Calu3 (cell line): ENCODE measurements around the gene FBP1. TPM values are rescaled to one million over a fixed set of nuclear protein-coding genes. Genes with fewer than 3 reads are reported as not detected.

Experiments
- BruUV-seq: library from RNA; stranded (reverse); fragments of 400-500 nt; replicated peaks from 2 replicates; lab custom pipeline; 2021; lab: Mats Ljungman, UMichigan
- CTCF ChIA-PET: fragments of 300-600 bp; sonication (Branson Sonifier 250); formaldehyde crosslinking; loops from one replicate; lab custom pipeline; 2022; ENCODE audit warnings: antibody characterized with exemption; lab: Charles Lee
- DNase-seq: peaks from one replicate; pipeline ENCODE4 v3.0.0; 2022
- H3K27ac Mint-ChIP-seq: one replicate; pipeline ENCODE4 v1.8.0; 2022; ENCODE audit warnings: mixed read lengths; ENCODE audit not compliant: unreplicated experiment
- H3K27me3 Mint-ChIP-seq: one replicate; pipeline ENCODE4 v1.8.0; 2022; ENCODE audit warnings: mixed read lengths; ENCODE audit not compliant: unreplicated experiment
- H3K36me3 Mint-ChIP-seq: one replicate; pipeline ENCODE4 v1.8.0; 2022; ENCODE audit warnings: mild to moderate bottlenecking, moderate library complexity, mixed read lengths; ENCODE audit not compliant: insufficient read depth, unreplicated experiment
- H3K4me1 Mint-ChIP-seq: one replicate; pipeline ENCODE4 v1.8.0; 2022; ENCODE audit warnings: mild to moderate bottlenecking, low read depth, mixed read lengths; ENCODE audit not compliant: unreplicated experiment
- H3K4me3 Mint-ChIP-seq: one replicate; pipeline ENCODE4 v1.8.0; 2022; ENCODE audit warnings: mild to moderate bottlenecking, low read depth, moderate library complexity, mixed read lengths; ENCODE audit not compliant: unreplicated experiment
- H3K9me3 Mint-ChIP-seq: one replicate; pipeline ENCODE4 v1.8.0; 2022; ENCODE audit warnings: low read depth, mixed read lengths; ENCODE audit not compliant: unreplicated experiment
- intact Hi-C: fragments of 100-400 bp; cut with micrococcal nuclease; formaldehyde crosslinking; loops from one replicate; pipeline ENCODE4 v1.10.0; 2022; ENCODE audit not compliant: unreplicated experiment
- total RNA-seq: library from RNA; stranded (reverse); gene quantifications from 2 replicates; pipeline ENCODE4 v1.2.3, GENCODE V29; 2022
- TF ChIP-seq, protein P1 (sequence below): fragments of 200-600 bp; IDR thresholded peaks from one replicate; pipeline ENCODE4 v1.8.0; 2022; ENCODE audit warnings: antibody characterized with exemption; ENCODE audit not compliant: unreplicated experiment

The FBP1 gene
- total RNA-seq, 1 experiment from 2014 or later = 7.7 TPM

DNA sequence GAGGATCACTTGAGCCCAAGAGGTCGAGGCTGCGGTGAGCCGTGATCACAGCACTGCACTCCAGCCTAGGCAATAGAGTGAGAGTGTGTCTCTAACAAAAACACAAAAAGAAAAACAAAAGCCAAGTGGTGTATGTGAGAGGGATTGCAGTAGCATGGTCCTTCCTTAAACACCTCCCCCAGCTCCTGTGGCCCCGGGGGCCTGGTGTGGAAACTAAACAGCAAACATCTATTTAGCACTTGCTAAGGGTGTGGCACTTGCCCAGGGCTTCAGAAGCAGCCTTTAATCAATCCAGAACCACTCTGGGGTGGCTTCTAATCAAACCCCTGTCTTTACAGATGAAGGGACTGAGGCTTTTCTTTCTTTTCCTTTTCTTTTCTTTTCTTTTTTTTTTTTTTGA lies 4.4 kb upstream of the FBP1 start:
- no peak overlapping the region for H3K4me3 Mint-ChIP-seq
- H3K36me3 Mint-ChIP-seq = peaks cover 11% of the 10 kb centered on the region
- no peak for DNase-seq
- TF ChIP-seq, protein P1, sequence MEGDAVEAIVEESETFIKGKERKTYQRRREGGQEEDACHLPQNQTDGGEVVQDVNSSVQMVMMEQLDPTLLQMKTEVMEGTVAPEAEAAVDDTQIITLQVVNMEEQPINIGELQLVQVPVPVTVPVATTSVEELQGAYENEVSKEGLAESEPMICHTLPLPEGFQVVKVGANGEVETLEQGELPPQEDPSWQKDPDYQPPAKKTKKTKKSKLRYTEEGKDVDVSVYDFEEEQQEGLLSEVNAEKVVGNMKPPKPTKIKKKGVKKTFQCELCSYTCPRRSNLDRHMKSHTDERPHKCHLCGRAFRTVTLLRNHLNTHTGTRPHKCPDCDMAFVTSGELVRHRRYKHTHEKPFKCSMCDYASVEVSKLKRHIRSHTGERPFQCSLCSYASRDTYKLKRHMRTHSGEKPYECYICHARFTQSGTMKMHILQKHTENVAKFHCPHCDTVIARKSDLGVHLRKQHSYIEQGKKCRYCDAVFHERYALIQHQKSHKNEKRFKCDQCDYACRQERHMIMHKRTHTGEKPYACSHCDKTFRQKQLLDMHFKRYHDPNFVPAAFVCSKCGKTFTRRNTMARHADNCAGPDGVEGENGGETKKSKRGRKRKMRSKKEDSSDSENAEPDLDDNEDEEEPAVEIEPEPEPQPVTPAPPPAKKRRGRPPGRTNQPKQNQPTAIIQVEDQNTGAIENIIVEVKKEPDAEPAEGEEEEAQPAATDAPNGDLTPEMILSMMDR = no peak
- intact Hi-C loops = no loop called here
- peaks cover 5% of the 10 kb centered on the region for H3K27me3 Mint-ChIP-seq
- CTCF ChIA-PET = no interaction called here
- H3K9me3 Mint-ChIP-seq = no peaks in the 10 kb centered on the region
- no peak overlapping the region for H3K27ac Mint-ChIP-seq
- BruUV-seq = no TSS peak
- peaks cover 10% of the 10 kb centered on the region for H3K4me1 Mint-ChIP-seq

DNA sequence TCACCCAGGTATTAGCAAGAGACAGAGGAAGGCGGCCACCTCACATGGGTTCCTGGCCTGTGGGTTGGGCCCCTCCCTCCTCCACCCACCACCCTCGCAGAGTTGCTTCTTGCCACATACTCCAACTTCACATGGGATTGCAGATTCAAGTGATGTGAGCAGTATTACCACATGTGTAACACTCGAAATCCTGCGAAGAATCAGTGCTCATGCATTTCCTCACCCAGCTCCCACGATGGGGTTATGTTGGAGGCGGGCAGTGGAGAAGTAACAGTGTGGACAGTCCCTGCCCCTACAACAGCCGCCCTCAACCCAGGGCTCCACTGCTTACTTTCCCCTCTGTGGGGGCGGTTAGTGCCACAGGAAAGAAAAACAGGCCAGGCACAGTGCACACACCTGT lies 3.9 kb upstream of the FBP1 start:
- peaks cover 10% of the 10 kb centered on the region for H3K4me1 Mint-ChIP-seq
- peaks cover 16% of the 10 kb centered on the region for H3K36me3 Mint-ChIP-seq
- DNase-seq = no peak
- no peaks in the 10 kb centered on the region for H3K9me3 Mint-ChIP-seq
- intact Hi-C loops = no loop called here
- TF ChIP-seq, protein P1 = no peak
- CTCF ChIA-PET = no interaction called here
- no TSS peak for BruUV-seq
- H3K4me3 Mint-ChIP-seq = no peak overlapping the region
- no peak overlapping the region for H3K27ac Mint-ChIP-seq
- H3K27me3 Mint-ChIP-seq = peaks cover 11% of the 10 kb centered on the region

DNA sequence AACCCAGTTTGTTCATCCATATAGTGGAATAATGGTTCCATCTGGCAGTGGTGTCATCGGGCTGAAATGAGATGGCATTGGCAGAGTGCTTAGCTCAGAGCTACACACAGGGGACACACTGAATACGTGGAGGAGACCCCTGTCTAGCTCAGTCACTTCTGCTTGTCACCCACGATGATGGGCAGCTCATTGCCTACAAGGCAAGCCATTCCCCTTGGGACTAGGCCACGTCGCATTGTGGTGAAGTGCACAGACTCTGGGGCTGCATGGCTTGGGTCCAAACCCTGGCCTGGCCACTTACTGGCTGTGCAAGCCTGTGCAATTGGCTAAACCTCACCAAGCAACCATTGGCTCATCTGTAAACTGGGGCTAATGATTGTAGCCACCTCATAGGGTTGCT lies 3.2 kb upstream of the FBP1 start:
- TF ChIP-seq, protein P1 = no peak
- Mint-ChIP-seq H3K9me3 (no peaks in the 10 kb centered on the region), H3K36me3 (peaks cover 16% of the 10 kb centered on the region), H3K27me3 (peaks cover 13% of the 10 kb centered on the region), H3K4me1 (peaks cover 10% of the 10 kb centered on the region), H3K4me3 (no peak overlapping the region), H3K27ac (no peak overlapping the region)
- intact Hi-C loops = no loop called here
- CTCF ChIA-PET = no interaction called here
- DNase-seq = no peak
- BruUV-seq = no TSS peak

DNA sequence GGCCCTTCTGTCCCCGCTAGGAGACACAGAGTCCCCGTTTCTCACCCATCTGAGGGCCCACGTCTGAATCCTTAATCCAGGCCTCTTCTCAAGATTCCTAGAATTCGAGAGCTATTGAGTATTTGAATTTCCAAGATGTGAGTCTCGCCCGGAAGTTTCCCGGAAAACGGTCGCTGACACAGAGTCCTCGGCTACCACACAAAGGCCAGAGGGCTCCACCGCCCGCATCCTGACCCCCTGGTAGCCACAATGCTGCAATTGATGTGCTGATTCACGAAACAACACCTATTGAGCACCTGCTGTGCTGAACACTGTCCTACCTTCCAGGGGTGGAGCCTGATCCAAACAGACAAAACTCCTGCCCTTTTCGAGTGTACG lies 670 bp upstream of the FBP1 start:
- peak overlapping the region; percentile 84 for H3K4me3 Mint-ChIP-seq
- intact Hi-C loops = no loop called here
- peaks cover 13% of the 10 kb centered on the region for H3K27me3 Mint-ChIP-seq
- BruUV-seq = no TSS peak
- H3K4me1 Mint-ChIP-seq = peaks cover 10% of the 10 kb centered on the region
- TF ChIP-seq, protein P1 = no peak
- H3K9me3 Mint-ChIP-seq = no peaks in the 10 kb centered on the region
- peak overlapping the region; percentile 56 for H3K27ac Mint-ChIP-seq
- CTCF ChIA-PET = interaction anchor here (0.6 to 0.8 kb wide), 3 partner anchors 17 to 677 kb away, joined by 3 to 8 read pairs (median 3); partner anchors contain the start of gene AOPEP
- DNase-seq = no peak
- H3K36me3 Mint-ChIP-seq = peaks cover 16% of the 10 kb centered on the region
